Fibroblast of lung (primary cell): ENCODE measurements around the gene MPND. TPM values are rescaled to one million over a fixed set of nuclear protein-coding genes. Genes with fewer than 3 reads are reported as not detected.

Experiments used
- DNase-seq, 2 donors: peaks; one replicate each; pipeline versions ENCODE4 v3.0.0 to v3.0.0-alpha.2; 2010; ENCODE audit warnings: low read depth in 2 of 2
- H2AFZ ChIP-seq: 2 replicates; pipeline ENCODE4 v1.5.1; 2012; ENCODE audit warnings: low read length, control low read depth, inconsistent platforms
- H3K27ac ChIP-seq: 2 replicates; pipeline ENCODE4 v1.5.1; 2011; ENCODE audit warnings: low read length, control low read depth; ENCODE audit not compliant: insufficient read depth
- H3K27me3 ChIP-seq: 2 replicates; pipeline ENCODE4 v1.5.1; 2011; ENCODE audit warnings: mild to moderate bottlenecking, low read length; ENCODE audit not compliant: control insufficient read depth, insufficient read depth
- H3K36me3 ChIP-seq: 2 replicates; pipeline ENCODE4 v1.5.1; 2011; ENCODE audit warnings: low read length; ENCODE audit not compliant: control insufficient read depth, insufficient read depth
- H3K4me1 ChIP-seq: 2 replicates; pipeline ENCODE4 v1.5.1; 2011; ENCODE audit warnings: low read length; ENCODE audit not compliant: control insufficient read depth, insufficient read depth; ENCODE audit errors: extremely low read depth
- H3K4me2 ChIP-seq: 2 replicates; pipeline ENCODE4 v1.5.1; 2011; ENCODE audit warnings: low read length, control low read depth; ENCODE audit not compliant: insufficient read depth; ENCODE audit errors: extremely low read depth
- H3K4me3 ChIP-seq, 4 experiments: fragments of 200-600 bp in 1 of 4; sonication (generic) in 1 of 4; replicated peaks in 1 of 4; 2 replicates each; pipeline ENCODE4 v1.5.1; 2011 to 2016; ENCODE audit warnings: low read length in 4 of 4, low read depth in 3 of 4, mild to moderate bottlenecking in 3 of 4, control low read depth in 2 of 4, inconsistent platforms in 1 of 4, mixed read lengths in 1 of 4; ENCODE audit not compliant: insufficient read depth in 1 of 4; ENCODE audit errors: control extremely low read depth in 1 of 4
- H3K79me2 ChIP-seq: 2 replicates; pipeline ENCODE4 v1.5.1; 2012; ENCODE audit warnings: mild to moderate bottlenecking, low read length, inconsistent platforms; ENCODE audit not compliant: control insufficient read depth, insufficient read depth
- H3K9ac ChIP-seq: 2 replicates; pipeline ENCODE4 v1.5.1; 2011; ENCODE audit warnings: mild to moderate bottlenecking, low read length, control low read depth; ENCODE audit not compliant: insufficient read depth
- H3K9me3 ChIP-seq: 2 replicates; pipeline ENCODE4 v1.5.1; 2012; ENCODE audit warnings: low read depth, low read length; ENCODE audit not compliant: control insufficient read depth, insufficient read depth
- H4K20me1 ChIP-seq: 2 replicates; pipeline ENCODE4 v1.5.1; 2011; ENCODE audit warnings: low read length; ENCODE audit not compliant: control insufficient read depth, insufficient read depth; ENCODE audit errors: extremely low read depth
- CTCF ChIP-seq, 2 donors: IDR thresholded peaks in 1 of 2; conservative IDR thresholded peaks in 1 of 2; 1 replicate in 1 of 2; 2 replicates in 1 of 2; pipeline ENCODE4 v1.5.1; 2011 to 2012; ENCODE audit warnings: low read length in 2 of 2, control low read depth in 1 of 2, inconsistent platforms in 1 of 2, low read depth in 1 of 2, mild to moderate bottlenecking in 1 of 2
- EZH2 ChIP-seq: IDR thresholded peaks from 2 replicates; pipeline ENCODE4 v1.5.1; 2012; ENCODE audit warnings: low read length, control low read depth, mild to moderate bottlenecking; ENCODE audit errors: missing control alignments
- polyA plus RNA-seq, 2 donors: library from polyadenylated mRNA; depleted of rRNA in 1 of 2; stranded (reverse) in 1 of 2; unstranded in 1 of 2; fragments of >200 nt; gene quantifications; 2 replicates each; pipeline ENCODE4 v1.2.1, GENCODE V29; 2011 to 2012; ENCODE audit warnings: missing spikeins in 1 of 2
- total RNA-seq: library from RNA; depleted of rRNA; stranded (reverse); fragments of >200 nt; gene quantifications from 2 replicates; pipeline ENCODE4 v1.2.1, GENCODE V29; 2014

MPND gene
- total and polyA plus RNA-seq, 2 donors (not counting 1 experiment from before 2014, with no cell fraction given) = 2.7 to 7.1 TPM

GRCh38 chr19:4363571-4364304 lies 20.4 kb downstream of the MPND start:
- H3K79me2 ChIP-seq = peaks cover 22% of the 10 kb centered on the region
- no peak for DNase-seq
- no peaks in the 10 kb centered on the region for H3K9me3 ChIP-seq
- peaks cover 5% of the 10 kb centered on the region for H3K4me1 ChIP-seq
- no peak overlapping the region for H3K9ac ChIP-seq
- no peak for TF ChIP-seq CTCF (conservative IDR thresholded peaks at IDR 0.05 in 1 of 2, IDR thresholded peaks at IDR 0.05 in 1 of 2; ENCODE audit: low read depth in 1 of 2, low read length in 2 of 2)
- H3K4me3 ChIP-seq = no peak overlapping the region
- H3K4me2 ChIP-seq = no peak overlapping the region
- no peak overlapping the region for H2AFZ ChIP-seq
- no peak overlapping the region for H3K27ac ChIP-seq
- H3K27me3 ChIP-seq = no peaks in the 10 kb centered on the region
- peaks cover 62% of the 10 kb centered on the region for H3K36me3 ChIP-seq
- H4K20me1 ChIP-seq = no peaks in the 10 kb centered on the region

DNA sequence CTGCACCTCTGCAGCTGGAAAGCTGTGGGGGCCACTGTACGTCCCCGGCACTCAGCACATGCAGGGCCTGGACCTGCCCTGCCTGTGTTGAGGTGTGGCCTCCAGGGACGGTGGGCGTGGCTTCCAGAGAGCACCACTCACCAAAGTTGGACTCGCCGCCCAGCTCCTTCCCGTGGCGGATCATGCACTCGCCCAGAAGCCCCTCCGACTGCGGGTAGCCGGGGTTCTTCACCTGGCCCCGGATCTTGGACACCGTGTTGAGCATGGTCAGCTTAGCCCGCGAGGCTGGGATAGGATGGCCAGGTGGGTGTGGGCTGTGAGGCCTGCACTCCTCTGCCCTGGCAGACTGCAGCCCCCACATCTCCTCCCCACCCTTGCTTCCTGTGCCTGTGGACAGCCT lies 22.0 kb downstream of the MPND start:
- H3K79me2 ChIP-seq = peaks cover 38% of the 10 kb centered on the region
- peaks cover 10% of the 10 kb centered on the region for H3K4me1 ChIP-seq
- peaks cover 51% of the 10 kb centered on the region for H3K36me3 ChIP-seq
- no peak overlapping the region for H3K27ac ChIP-seq
- no peak overlapping the region for H2AFZ ChIP-seq
- no peaks in the 10 kb centered on the region for H3K27me3 ChIP-seq
- no peaks in the 10 kb centered on the region for H4K20me1 ChIP-seq
- TF ChIP-seq EZH2 (no peak), CTCF (conservative IDR thresholded peaks at IDR 0.05 in 1 of 2, IDR thresholded peaks at IDR 0.05 in 1 of 2; ENCODE audit: low read depth in 1 of 2, low read length in 2 of 2) (no peak)
- no peak overlapping the region for H3K4me2 ChIP-seq
- no peak for DNase-seq
- no peak overlapping the region for H3K9ac ChIP-seq
- H3K4me3 ChIP-seq = no peak overlapping the region
- H3K9me3 ChIP-seq = no peaks in the 10 kb centered on the region

- no peak overlapping the region for H3K4me3 ChIP-seq
- H3K4me1 ChIP-seq = peaks cover 10% of the 10 kb centered on the region
- no peak overlapping the region for H3K4me2 ChIP-seq
- peaks cover 46% of the 10 kb centered on the region for H3K36me3 ChIP-seq
- H3K79me2 ChIP-seq = peaks cover 45% of the 10 kb centered on the region
- no peak for DNase-seq
- no peak overlapping the region for H3K9ac ChIP-seq
- no peak overlapping the region for H2AFZ ChIP-seq
- no peaks in the 10 kb centered on the region for H3K9me3 ChIP-seq
- no peaks in the 10 kb centered on the region for H3K27me3 ChIP-seq
- H4K20me1 ChIP-seq = no peaks in the 10 kb centered on the region
- H3K27ac ChIP-seq = no peak overlapping the region
- TF ChIP-seq CTCF (conservative IDR thresholded peaks at IDR 0.05 in 1 of 2, IDR thresholded peaks at IDR 0.05 in 1 of 2; ENCODE audit: low read depth in 1 of 2, low read length in 2 of 2) (no peak), EZH2 (no peak)
Measured at GRCh38 chr19:4365791-4366665, 22.7 kb downstream of the MPND start.
